HFF-Myc (cell line): Measurements from ENCODE around the gene EIPR1.

Experiments
- DNase-seq: peaks from one replicate; pipeline ENCODE4 v3.0.0-alpha.2; 2011; ENCODE audit warnings: low read depth; ENCODE audit errors: extremely low read depth
- H3K4me3 ChIP-seq: replicated peaks from 2 replicates; pipeline ENCODE4 v1.5.1; 2011; ENCODE audit warnings: low read depth, mild to moderate bottlenecking, control low read depth, low read length
- TF ChIP-seq, protein P1 (sequence below): IDR thresholded peaks from 2 replicates; pipeline ENCODE4 v1.5.1; 2012; ENCODE audit warnings: mild to moderate bottlenecking, low read depth, low read length, control low read depth; ENCODE audit errors: missing control alignments

The EIPR1 gene

DNA sequence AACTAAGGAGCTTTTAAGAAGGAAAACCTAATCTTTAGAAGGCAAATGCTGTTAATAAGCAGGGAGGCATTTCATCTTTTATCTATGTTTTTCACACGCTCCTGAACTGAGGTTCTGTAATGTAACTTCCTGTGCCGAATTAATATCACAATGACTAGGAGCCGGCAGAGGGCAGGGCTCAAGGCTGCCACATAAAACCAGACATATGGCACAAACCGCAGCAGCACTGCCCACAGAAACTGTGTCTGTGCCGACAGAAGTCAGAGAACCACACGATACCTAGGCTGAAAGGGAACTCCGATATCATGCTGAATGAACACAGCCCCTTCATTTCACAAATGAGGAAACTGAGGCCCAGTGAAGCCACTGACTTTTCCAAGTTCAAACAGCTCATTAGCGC lies 112.1 kb downstream of the EIPR1 start:
- DNase-seq, result no peak
- H3K4me3 ChIP-seq, result no peak overlapping the region
- TF ChIP-seq, protein P1, sequence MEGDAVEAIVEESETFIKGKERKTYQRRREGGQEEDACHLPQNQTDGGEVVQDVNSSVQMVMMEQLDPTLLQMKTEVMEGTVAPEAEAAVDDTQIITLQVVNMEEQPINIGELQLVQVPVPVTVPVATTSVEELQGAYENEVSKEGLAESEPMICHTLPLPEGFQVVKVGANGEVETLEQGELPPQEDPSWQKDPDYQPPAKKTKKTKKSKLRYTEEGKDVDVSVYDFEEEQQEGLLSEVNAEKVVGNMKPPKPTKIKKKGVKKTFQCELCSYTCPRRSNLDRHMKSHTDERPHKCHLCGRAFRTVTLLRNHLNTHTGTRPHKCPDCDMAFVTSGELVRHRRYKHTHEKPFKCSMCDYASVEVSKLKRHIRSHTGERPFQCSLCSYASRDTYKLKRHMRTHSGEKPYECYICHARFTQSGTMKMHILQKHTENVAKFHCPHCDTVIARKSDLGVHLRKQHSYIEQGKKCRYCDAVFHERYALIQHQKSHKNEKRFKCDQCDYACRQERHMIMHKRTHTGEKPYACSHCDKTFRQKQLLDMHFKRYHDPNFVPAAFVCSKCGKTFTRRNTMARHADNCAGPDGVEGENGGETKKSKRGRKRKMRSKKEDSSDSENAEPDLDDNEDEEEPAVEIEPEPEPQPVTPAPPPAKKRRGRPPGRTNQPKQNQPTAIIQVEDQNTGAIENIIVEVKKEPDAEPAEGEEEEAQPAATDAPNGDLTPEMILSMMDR, result no peak

DNA sequence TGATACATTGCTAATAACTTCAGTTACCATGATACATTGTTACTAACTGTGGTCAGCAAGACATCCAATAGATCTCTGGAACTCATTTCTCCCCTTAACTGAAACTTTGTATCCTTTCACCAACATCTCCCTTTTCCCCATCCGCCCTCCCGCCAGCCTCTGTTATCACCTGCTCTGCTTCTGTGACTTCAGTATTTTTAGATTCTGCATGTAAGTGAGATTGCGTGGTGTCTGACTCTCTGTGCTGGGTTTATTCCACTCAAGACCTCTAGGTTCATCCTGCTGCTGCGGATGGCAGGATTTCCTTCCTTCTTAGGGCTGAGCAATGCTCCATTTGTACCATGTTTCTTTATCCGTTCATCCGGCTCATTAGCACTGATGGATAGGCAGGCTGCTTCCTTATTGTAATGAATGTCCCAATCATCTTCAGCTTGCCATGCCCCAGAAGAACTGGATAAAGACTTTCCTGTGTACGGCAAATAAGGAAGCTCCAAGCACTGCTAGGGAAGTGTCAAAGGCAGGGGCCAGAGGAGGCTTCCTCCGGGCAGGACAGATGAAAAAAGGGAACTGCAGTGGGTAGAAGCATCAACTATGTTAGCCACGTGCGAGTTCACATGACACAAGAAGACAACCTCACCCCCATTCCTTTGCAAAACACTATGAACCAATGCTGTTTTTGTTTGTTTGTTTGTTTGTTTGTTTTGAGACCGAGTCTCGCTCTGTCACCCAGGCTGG lies 113.4 kb downstream of the EIPR1 start:
- no peak for DNase-seq
- H3K4me3 ChIP-seq, result no peak overlapping the region
- TF ChIP-seq, protein P1, result no peak

DNA sequence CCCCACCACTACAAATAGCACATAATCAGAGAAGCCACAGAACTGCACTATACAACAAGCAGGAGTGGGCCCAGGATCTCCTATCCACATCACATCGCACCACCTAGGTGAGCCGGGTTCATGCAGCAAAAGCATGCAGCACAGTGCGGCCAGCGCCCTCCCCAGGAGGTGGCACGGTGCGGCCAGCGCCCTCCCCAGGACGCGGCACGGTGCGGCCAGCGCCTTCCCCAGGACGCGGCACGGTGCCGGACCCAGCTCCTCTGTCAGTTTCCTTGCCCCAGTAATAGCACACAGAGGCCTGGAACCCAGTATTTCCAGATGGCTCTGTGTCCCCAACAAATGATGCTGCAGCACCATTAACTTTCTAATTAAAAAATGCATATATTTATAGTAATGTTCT lies 114.1 kb downstream of the EIPR1 start:
- TF ChIP-seq, protein P1, result no peak
- DNase-seq, result no peak
- no peak overlapping the region for H3K4me3 ChIP-seq

DNA sequence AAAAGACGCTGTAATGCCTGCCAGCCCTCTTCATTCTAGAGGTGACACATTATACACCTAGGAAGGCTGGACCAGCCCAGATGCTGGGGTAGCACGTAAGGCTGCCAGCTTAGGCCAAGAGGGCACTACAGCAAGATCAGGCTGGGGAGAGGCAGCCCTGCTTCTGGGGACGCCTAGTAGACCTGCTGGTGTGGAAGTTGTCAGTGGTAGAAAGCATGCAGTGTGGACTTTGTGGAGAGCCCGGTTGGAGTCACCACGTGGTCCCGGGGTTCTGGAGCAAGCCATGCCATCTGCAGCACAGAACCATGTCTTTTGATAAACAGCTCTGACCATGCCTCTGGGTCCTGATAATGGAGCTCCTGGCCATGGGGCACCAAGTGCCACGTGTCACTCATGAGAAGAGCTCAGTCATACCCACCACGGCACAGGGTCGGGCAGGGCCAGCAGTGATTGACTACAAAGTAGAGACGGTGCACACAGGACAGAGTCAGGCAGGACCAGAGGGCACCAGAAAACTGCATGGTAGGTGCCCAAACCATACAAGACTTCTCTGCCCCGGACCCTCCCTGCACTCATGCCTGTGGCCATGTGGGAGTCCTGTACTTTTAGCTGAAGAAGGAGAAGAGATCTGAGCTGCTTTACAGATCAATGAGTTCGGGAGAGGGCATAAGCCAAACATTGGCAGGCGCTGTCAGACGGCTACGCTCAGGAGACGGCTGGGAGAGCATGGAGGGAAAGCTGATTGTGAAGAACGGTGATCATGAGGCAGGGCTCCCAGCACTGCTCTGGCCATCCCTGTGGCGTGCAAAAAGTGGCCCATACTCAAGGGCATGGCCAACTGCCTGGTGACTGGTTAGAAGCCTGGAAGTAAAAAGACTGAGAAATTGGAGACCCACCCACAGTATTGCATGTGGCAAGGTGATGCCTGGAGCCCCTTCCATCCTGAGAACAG lies 114.9 kb downstream of the EIPR1 start:
- TF ChIP-seq, protein P1, result no peak
- DNase-seq, result no peak
- no peak overlapping the region for H3K4me3 ChIP-seq

DNA sequence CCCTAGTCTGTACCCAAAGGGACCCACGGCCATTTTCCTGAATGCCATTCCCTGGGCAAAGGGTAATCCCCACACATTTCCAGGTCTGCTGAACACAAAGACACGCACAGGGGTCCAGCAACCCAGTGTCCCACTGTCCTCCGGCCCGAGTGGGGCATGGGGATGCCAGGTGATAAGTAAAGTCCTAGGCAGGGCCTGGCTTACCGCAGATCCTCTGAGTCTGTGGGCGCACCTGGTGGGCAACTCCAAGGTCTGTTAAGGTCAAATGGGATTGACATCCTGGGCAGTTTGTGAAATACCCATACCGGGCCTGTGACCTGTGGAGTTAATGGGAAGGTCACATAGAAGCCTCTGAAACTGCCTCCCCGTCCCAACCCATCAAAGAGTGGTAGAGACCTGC lies 116.1 kb downstream of the EIPR1 start:
- DNase-seq, result no peak
- TF ChIP-seq, protein P1, result no peak
- H3K4me3 ChIP-seq, result no peak overlapping the region

DNA sequence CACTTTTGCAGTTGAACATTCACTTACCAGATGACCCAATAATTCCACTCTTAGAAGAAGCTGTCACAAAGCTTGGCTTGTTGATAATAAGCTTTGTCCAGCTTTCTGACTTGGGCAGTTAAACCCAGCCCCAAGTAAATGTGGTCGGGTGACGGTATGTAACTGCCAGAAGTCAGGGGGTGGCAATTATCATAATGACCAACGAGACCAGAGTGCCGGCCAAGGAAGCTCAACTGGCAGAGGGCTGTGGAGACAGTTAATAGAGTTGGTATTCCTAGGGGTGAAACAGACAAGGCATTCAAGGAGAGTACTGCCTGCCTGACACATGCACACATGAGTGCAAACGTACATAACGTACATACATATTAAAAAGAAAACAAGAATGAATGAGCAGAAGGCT lies 116.7 kb downstream of the EIPR1 start:
- DNase-seq, result no peak
- TF ChIP-seq, protein P1, result no peak

More for the DNA sequence above, 116.7 kb downstream of the EIPR1 start:
- no peak overlapping the region for H3K4me3 ChIP-seq
